Stimulated activated effector memory CD8-positive, alpha-beta T cell treated with anti-CD3 and anti-CD28 coated beads, Interleukin-12 subunit alpha, Interleukin-12 subunit beta, amount 100 ng/mL, for 72 hours (primary cell): ENCODE results near the gene IFI16.

Experiments
- ATAC-seq: fragments of 150-1000 bp; cut with Tn5 transposase; 2 replicates; pipeline ENCODE4 v1.10.0; 2021
- DNase-seq, 2 donors: peaks; one replicate each; pipeline ENCODE4 v3.0.0; 2021 to 2022; ENCODE audit warnings: low spot score in 2 of 2
- H3K27ac Mint-ChIP-seq: one replicate; pipeline ENCODE4 v1.8.0; 2022; ENCODE audit warnings: mild to moderate bottlenecking, mixed read lengths
- H3K36me3 Mint-ChIP-seq: one replicate; pipeline ENCODE4 v1.8.0; 2022; ENCODE audit warnings: mild to moderate bottlenecking, mixed read lengths
- H3K4me1 Mint-ChIP-seq: one replicate; pipeline ENCODE4 v1.8.0; 2022; ENCODE audit warnings: mixed read lengths
- H3K4me3 Mint-ChIP-seq: one replicate; pipeline ENCODE4 v1.8.0; 2022; ENCODE audit warnings: mild to moderate bottlenecking, mixed read lengths
- H3K9me3 Mint-ChIP-seq: one replicate; pipeline ENCODE4 v1.8.0; 2022; ENCODE audit warnings: mixed read lengths

The IFI16 gene

GRCh38 chr1:159067699-159068621 is 58.3 kb downstream of the IFI16 start:
- peak; percentile 53 for ATAC-seq
- Mint-ChIP-seq H3K27ac (peak overlapping the region; percentile 92), H3K36me3 (peaks cover 100% of the 10 kb centered on the region), H3K4me3 (peak overlapping the region; percentile 63), H3K9me3 (no peaks in the 10 kb centered on the region), H3K4me1 (peaks cover 40% of the 10 kb centered on the region)
- DNase-seq, result no peak

DNA sequence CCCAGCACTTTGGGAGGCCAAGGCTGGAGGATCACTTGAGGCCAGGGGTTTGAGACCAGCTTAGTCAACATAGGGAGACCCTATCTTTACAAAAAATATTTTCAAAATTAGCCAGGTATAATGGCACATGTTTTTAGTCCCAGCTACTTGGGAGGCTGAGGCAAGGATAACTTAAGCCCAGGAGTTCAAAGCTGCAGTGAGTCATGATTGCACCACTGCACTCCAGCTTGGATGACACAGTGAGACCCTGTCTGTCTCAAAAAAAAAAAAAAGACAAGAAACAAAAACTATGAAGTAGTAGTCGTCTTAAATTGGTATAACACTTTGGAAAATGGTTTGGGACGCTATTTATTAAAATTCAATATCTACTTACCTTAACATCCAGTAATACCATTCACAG is 59.2 kb downstream of the IFI16 start:
- no peak for ATAC-seq
- peaks cover 49% of the 10 kb centered on the region for H3K4me1 Mint-ChIP-seq
- peaks cover 100% of the 10 kb centered on the region for H3K36me3 Mint-ChIP-seq

DNA sequence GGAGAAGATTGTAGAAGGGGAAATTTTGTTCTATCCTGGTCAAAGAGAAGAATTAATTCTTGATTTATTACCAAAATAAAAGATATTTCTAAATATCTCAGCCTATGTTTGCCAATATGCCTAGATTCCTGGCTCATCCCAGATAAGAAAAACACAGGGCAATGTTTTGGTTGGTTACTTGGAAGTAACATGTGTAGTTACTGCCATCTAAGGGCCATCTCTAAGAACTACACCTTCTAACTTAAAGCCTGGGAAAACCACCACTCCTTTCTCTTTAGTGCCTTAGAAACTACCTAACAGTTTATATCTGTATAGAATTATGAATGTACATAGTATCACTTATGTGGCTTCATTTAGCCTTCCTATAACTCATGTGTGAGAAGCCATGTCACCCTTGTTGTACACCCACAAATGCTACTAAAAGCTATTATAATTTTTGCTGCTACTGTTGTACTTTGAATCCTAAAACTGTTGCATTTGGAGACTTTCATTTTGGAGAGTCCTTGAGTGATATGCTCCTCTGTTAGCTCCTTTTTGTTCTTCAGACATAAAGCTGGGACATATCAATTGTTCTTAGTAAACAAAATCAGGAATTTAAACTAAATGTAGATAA is 62.4 kb downstream of the IFI16 start:
- Mint-ChIP-seq H3K4me3 (peak overlapping the region; percentile 79), H3K36me3 (peaks cover 89% of the 10 kb centered on the region), H3K27ac (peak overlapping the region; percentile 13), H3K4me1 (peaks cover 44% of the 10 kb centered on the region), H3K9me3 (no peaks in the 10 kb centered on the region)
- peak; percentile 37 for ATAC-seq
- no peak for DNase-seq

More for the DNA sequence above, 59.2 kb downstream of the IFI16 start:
- Mint-ChIP-seq H3K9me3 (no peaks in the 10 kb centered on the region), H3K4me3 (no peak overlapping the region), H3K27ac (peak overlapping the region; percentile 92)
- DNase-seq, result no peak

- H3K36me3 Mint-ChIP-seq, result peaks cover 50% of the 10 kb centered on the region
- ATAC-seq (peak; percentile 88), DNase-seq (peak; percentile 50 to 89)
- peak within 1 kb of the TSS; percentile 96 for H3K27ac Mint-ChIP-seq
- peak within 1 kb of the TSS; percentile 79 for H3K4me3 Mint-ChIP-seq
- H3K9me3 Mint-ChIP-seq, result no peaks in the 10 kb centered on the region
- H3K4me1 Mint-ChIP-seq, result peaks cover 35% of the 10 kb centered on the region
These were observed 66.9 kb downstream of the IFI16 start, which contains the start of gene AIM2 for GRCh38 chr1:159076438-159077119. Gene AIM2 (minus strand): TSS chr1:159076766. CDS start chr1:159073499, 3,267 bp downstream.

GRCh38 chr1:159077120-159077961 is 67.6 kb downstream of the IFI16 start:
- peak overlapping the region; percentile 79 for H3K4me3 Mint-ChIP-seq
- H3K9me3 Mint-ChIP-seq, result no peaks in the 10 kb centered on the region
- H3K36me3 Mint-ChIP-seq, result peaks cover 43% of the 10 kb centered on the region
- H3K27ac Mint-ChIP-seq, result peak overlapping the region; percentile 96
- ATAC-seq (peak; percentile 92), DNase-seq (peak; percentile 97 to 100)
- H3K4me1 Mint-ChIP-seq, result peaks cover 32% of the 10 kb centered on the region

DNA sequence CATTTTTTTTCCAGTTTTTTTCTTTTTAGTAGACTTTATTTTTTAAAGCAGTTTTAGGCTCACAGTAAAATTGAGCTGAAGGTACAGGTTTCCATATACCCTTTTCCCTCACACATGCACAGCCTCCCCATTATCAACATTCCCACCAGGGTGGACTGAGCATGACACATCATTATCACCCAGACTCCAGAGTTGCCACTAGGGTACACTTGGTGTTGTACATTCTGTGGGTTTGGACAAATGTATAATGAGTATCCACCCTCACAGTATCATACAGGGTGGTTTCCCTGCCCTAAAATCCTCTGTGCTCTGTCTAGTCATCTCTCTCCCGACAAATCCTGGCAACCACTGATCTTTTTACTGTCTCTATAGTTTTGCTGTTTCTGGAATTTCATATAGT is 69.8 kb downstream of the IFI16 start:
- Mint-ChIP-seq H3K4me1 (peaks cover 18% of the 10 kb centered on the region), H3K36me3 (peaks cover 22% of the 10 kb centered on the region), H3K27ac (no peak overlapping the region), H3K9me3 (no peaks in the 10 kb centered on the region), H3K4me3 (no peak overlapping the region)
- ATAC-seq, result no peak
- no peak for DNase-seq

- no peak for ATAC-seq
These were observed 71.9 kb downstream of the IFI16 start for GRCh38 chr1:159081626-159082025.

GRCh38 chr1:159083013-159083412 is 73.3 kb downstream of the IFI16 start:
- DNase-seq (no peak), ATAC-seq (no peak)
- Mint-ChIP-seq H3K36me3 (no peaks in the 10 kb centered on the region), H3K9me3 (no peaks in the 10 kb centered on the region), H3K27ac (no peak overlapping the region), H3K4me1 (peaks cover 15% of the 10 kb centered on the region), H3K4me3 (no peak overlapping the region)

More at GRCh38 chr1:159081626-159082025, 71.9 kb downstream of the IFI16 start:
- H3K36me3 Mint-ChIP-seq, result peaks cover 11% of the 10 kb centered on the region
- DNase-seq, result no peak
- H3K4me1 Mint-ChIP-seq, result peaks cover 18% of the 10 kb centered on the region
- H3K9me3 Mint-ChIP-seq, result no peaks in the 10 kb centered on the region
- H3K4me3 Mint-ChIP-seq, result no peak overlapping the region
- H3K27ac Mint-ChIP-seq, result no peak overlapping the region

- no peak for ATAC-seq
- Mint-ChIP-seq H3K9me3 (no peaks in the 10 kb centered on the region), H3K4me3 (no peak overlapping the region), H3K27ac (no peak overlapping the region), H3K4me1 (peaks cover 21% of the 10 kb centered on the region), H3K36me3 (no peaks in the 10 kb centered on the region)
- no peak for DNase-seq
These were observed 74.4 kb downstream of the IFI16 start for GRCh38 chr1:159084152-159084551.

GRCh38 chr1:159084867-159085266 is 75.2 kb downstream of the IFI16 start:
- no peak overlapping the region for H3K27ac Mint-ChIP-seq
- H3K36me3 Mint-ChIP-seq, result no peaks in the 10 kb centered on the region
- ATAC-seq (no peak), DNase-seq (no peak)
- H3K9me3 Mint-ChIP-seq, result no peaks in the 10 kb centered on the region
- peaks cover 28% of the 10 kb centered on the region for H3K4me1 Mint-ChIP-seq
- H3K4me3 Mint-ChIP-seq, result no peak overlapping the region

GRCh38 chr1:159088050-159088449 is 78.3 kb downstream of the IFI16 start:
- DNase-seq (no peak), ATAC-seq (no peak)
- Mint-ChIP-seq H3K9me3 (no peaks in the 10 kb centered on the region), H3K4me3 (peak overlapping the region; percentile 17), H3K36me3 (no peaks in the 10 kb centered on the region), H3K27ac (peak overlapping the region; percentile 85), H3K4me1 (peaks cover 56% of the 10 kb centered on the region)

DNA sequence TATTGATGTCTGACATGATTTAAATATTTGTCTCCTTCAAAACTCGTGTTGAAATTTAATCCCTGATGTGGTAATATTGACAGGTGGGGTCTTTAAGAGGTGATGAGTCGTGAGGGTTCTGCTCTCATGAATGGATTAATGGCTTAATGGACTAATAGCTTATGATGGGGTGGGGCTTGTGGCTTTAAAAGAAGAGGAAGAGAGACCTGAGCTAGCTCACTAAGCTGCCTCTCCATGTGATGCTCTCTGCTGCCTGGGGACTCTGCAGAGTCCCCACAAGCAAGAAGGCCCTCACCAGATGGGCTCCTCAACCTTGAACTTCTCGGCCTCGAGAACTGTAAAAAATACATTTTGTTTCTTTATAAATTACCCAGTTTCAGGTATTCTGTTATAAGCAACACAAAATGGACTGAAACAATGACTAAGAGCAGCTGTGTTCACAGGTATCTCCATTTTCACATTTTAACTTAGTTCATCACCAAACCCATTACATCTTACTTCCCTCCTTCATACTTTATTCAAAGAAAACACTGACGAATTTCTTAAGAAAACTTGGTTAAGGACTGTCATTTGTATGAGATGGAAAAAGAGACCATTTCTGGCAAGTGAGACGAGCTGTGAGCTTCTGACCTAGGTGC is 79.0 kb downstream of the IFI16 start:
- H3K4me1 Mint-ChIP-seq, result peaks cover 56% of the 10 kb centered on the region
- peak overlapping the region; percentile 17 for H3K4me3 Mint-ChIP-seq
- H3K9me3 Mint-ChIP-seq, result no peaks in the 10 kb centered on the region
- peak overlapping the region; percentile 85 for H3K27ac Mint-ChIP-seq
- no peaks in the 10 kb centered on the region for H3K36me3 Mint-ChIP-seq
- DNase-seq (no peak), ATAC-seq (peak; percentile 20)

DNA sequence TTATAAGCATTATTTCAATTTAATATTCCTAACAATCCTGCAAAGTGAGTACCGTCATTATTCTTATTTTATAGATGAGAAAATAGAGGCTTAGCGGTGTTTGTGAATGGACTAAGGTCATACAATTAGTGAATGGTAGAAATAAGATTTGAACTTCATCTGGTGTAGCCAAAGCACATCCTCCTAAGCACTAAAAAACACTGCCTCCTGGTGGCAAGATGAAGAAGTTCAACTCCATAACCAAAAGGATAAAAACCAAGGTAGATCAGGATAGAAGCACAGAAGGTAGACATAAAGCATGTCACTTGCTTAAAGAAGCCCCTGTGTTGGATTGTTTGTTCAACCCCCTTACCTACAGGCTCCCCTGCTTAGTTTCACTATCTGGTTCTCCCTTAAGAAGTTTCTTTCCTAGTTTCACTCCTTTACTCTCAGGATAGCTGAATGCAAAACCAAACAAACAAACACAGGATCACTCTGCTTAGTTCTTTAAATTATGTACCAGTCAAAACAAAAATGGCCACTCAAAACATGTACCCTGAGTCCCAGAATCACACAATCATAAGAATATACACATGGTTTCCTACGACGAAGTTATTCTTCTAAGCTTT is 79.6 kb downstream of the IFI16 start:
- DNase-seq (no peak), ATAC-seq (no peak)
- Mint-ChIP-seq H3K4me1 (peaks cover 56% of the 10 kb centered on the region), H3K4me3 (peak overlapping the region; percentile 17), H3K27ac (peak overlapping the region; percentile 85), H3K9me3 (no peaks in the 10 kb centered on the region), H3K36me3 (no peaks in the 10 kb centered on the region)
